ENCODE data around the gene RPS21. TPM values are rescaled to one million over a fixed set of nuclear protein-coding genes. Genes with fewer than 3 reads are reported as not detected.

RPS21 gene
- total RNA-seq, 4 donors from 2014 or later, result 585 to 2,728 (median 1,375) TPM

- in situ Hi-C loops (cut with MboI; ENCODE audit: low pct_ligation_motif_present in 1 of 4, low pct_unique_long_range_greater_than_20kb in 1 of 4, low sequenced_read_pairs in 3 of 4) (no loop called here), intact Hi-C loops (cut with DNase I; ENCODE audit: low total_unique reads) (no loop called here)
- Histone ChIP-seq H3K27ac (peak overlapping the region; percentile 86 to 97 (median 88)), H3K4me1 (peaks cover 45 to 82% (median 55%) of the 10 kb centered on the region in 4 donors), H3K9me3 (no peaks in the 10 kb centered on the region), H3K27me3 (peaks cover 30% of the 10 kb centered on the region), H3K36me3 (no peaks in the 10 kb centered on the region), H3K4me3 (no peak overlapping the region)
- TF ChIP-seq POLR2AphosphoS5 (IDR thresholded peaks at IDR 0.05), result no peak
- TF ChIP-seq CTCF (IDR thresholded peaks at IDR 0.05), result no peak
- TF ChIP-seq EP300 (IDR thresholded peaks at IDR 0.05; ENCODE audit: low read depth), result no peak
- no peak for TF ChIP-seq POLR2A (IDR thresholded peaks at IDR 0.05)
- WGBS, 2 donors (ENCODE audit: low coverage in 1 of 2), result 65% methylated on average over 15 of the region's 20 CpGs; no CpG with 5 or more reads in 1 of the 2 donors
- peak; percentile 27 for DNase-seq
Observed at GRCh38 chr20:62362991-62363919, 23.6 kb upstream of the RPS21 start.

GRCh38 chr20:62363920-62364851, 22.7 kb upstream of the RPS21 start:
- peaks cover 47 to 82% (median 55%) of the 10 kb centered on the region in 4 donors for H3K4me1 ChIP-seq
- in situ Hi-C loops (cut with MboI; ENCODE audit: low pct_ligation_motif_present in 1 of 4, low pct_unique_long_range_greater_than_20kb in 1 of 4, low sequenced_read_pairs in 3 of 4), result no loop called here
- no peaks in the 10 kb centered on the region for H3K36me3 ChIP-seq
- peak overlapping the region; percentile 86 to 97 (median 88) for H3K27ac ChIP-seq
- TF ChIP-seq CTCF (IDR thresholded peaks at IDR 0.05) (no peak), POLR2AphosphoS5 (IDR thresholded peaks at IDR 0.05) (no peak)
- no peaks in the 10 kb centered on the region for H3K9me3 ChIP-seq
- peak overlapping the region in 2 of 4 donors; percentile 58 to 82 for H3K4me3 ChIP-seq
- H3K27me3 ChIP-seq, result peaks cover 39% of the 10 kb centered on the region
- intact Hi-C loops (cut with DNase I; ENCODE audit: low total_unique reads), result no loop called here
- peak; percentile 13 for DNase-seq
- WGBS, 2 donors (ENCODE audit: low coverage in 1 of 2), result 74% methylated on average over 21 of the region's 22 CpGs; no CpG with 5 or more reads in 1 of the 2 donors

- Histone ChIP-seq H3K36me3 (no peaks in the 10 kb centered on the region), H3K27ac (peak overlapping the region; percentile 86 to 97 (median 88)), H3K27me3 (peaks cover 48% of the 10 kb centered on the region), H3K4me3 (peak overlapping the region in 3 of 4 donors; percentile 43 to 82 (median 58)), H3K9me3 (no peaks in the 10 kb centered on the region), H3K4me1 (peaks cover 54 to 82% (median 59%) of the 10 kb centered on the region in 4 donors)
- intact Hi-C loops (cut with DNase I; ENCODE audit: low total_unique reads) (no loop called here), in situ Hi-C loops (cut with MboI; ENCODE audit: low pct_ligation_motif_present in 1 of 4, low pct_unique_long_range_greater_than_20kb in 1 of 4, low sequenced_read_pairs in 3 of 4) (no loop called here)
- peak; percentile 17 for DNase-seq
- TF ChIP-seq POLR2A (IDR thresholded peaks at IDR 0.05), result no peak
- peak in 2 of 3 donors; percentile 14 to 40 for TF ChIP-seq POLR2AphosphoS5 (IDR thresholded peaks at IDR 0.05)
- WGBS, 2 donors (ENCODE audit: low coverage in 1 of 2), result 20 to 51% methylated on average over 1 to 25 of the region's 27 CpGs
Observed at GRCh38 chr20:62364911-62365736, 21.8 kb upstream of the RPS21 start.

- peaks cover 55% of the 10 kb centered on the region for H3K27me3 ChIP-seq
- in situ Hi-C loops (cut with MboI; ENCODE audit: low pct_ligation_motif_present in 1 of 4, low pct_unique_long_range_greater_than_20kb in 1 of 4, low sequenced_read_pairs in 3 of 4) (no loop called here), intact Hi-C loops (cut with DNase I; ENCODE audit: low total_unique reads) (no loop called here)
- H3K4me1 ChIP-seq, result peaks cover 53 to 87% (median 60%) of the 10 kb centered on the region in 4 donors
- 20% methylated on average over 10 of the region's 10 CpGs; no CpG with 5 or more reads in 1 of the 2 donors for WGBS, 2 donors (ENCODE audit: low coverage in 1 of 2)
- H3K36me3 ChIP-seq, result no peaks in the 10 kb centered on the region
- peak overlapping the region; percentile 43 to 92 (median 70) for H3K4me3 ChIP-seq
- DNase-seq, result peak; percentile 28
- no peak for TF ChIP-seq CTCF (IDR thresholded peaks at IDR 0.05)
- no peak for TF ChIP-seq POLR2AphosphoS5 (IDR thresholded peaks at IDR 0.05)
- no peak for TF ChIP-seq POLR2A (IDR thresholded peaks at IDR 0.05)
- no peak for TF ChIP-seq EP300 (IDR thresholded peaks at IDR 0.05; ENCODE audit: low read depth)
- peak overlapping the region; percentile 86 to 97 (median 88) for H3K27ac ChIP-seq
- no peaks in the 10 kb centered on the region for H3K9me3 ChIP-seq
Observed at GRCh38 chr20:62365814-62366369, 21.0 kb upstream of the RPS21 start.

Data from transverse colon (tissue), 4 donors.